OCI-LY1 (cell line): ENCODE results near the gene APH1B.
A peak's percentile ranks its signal among the peaks of the same experiment; 100 is the strongest.

ENCODE experiments used
- H2AFZ ChIP-seq: fragments of 200-600 bp; sonication (generic), shearing (Covaris generic); 2 replicates; pipeline ENCODE4 v1.6.0; 2014; ENCODE audit warnings: antibody characterized with exemption, mild to moderate bottlenecking, low read length
- H3F3A ChIP-seq: fragments of 200-600 bp; sonication (generic), shearing (Covaris generic); 2 replicates; pipeline ENCODE4 v1.6.0; 2014; ENCODE audit warnings: mild to moderate bottlenecking, antibody characterized with exemption, low read length, moderate library complexity; ENCODE audit not compliant: insufficient read depth
- H3K27ac ChIP-seq: fragments of 200-600 bp; sonication (generic); 2 replicates; pipeline ENCODE4 v1.5.1; 2014; ENCODE audit warnings: low read length, mixed run types, mild to moderate bottlenecking, low read depth; ENCODE audit not compliant: poor library complexity, severe bottlenecking
- H3K27me3 ChIP-seq: fragments of 200-600 bp; sonication (generic); 2 replicates; pipeline ENCODE4 v1.6.0; 2014; ENCODE audit warnings: antibody characterized with exemption, mild to moderate bottlenecking, low read length, moderate library complexity; ENCODE audit not compliant: insufficient read depth
- H3K36me3 ChIP-seq: fragments of 200-600 bp; sonication (generic); 2 replicates; pipeline ENCODE4 v1.6.1; 2014; ENCODE audit warnings: mild to moderate bottlenecking, antibody characterized with exemption, low read length, moderate library complexity, mixed read lengths; ENCODE audit not compliant: insufficient read depth
- H3K4me1 ChIP-seq: fragments of 200-600 bp; sonication (generic); 2 replicates; pipeline ENCODE4 v1.5.1; 2014; ENCODE audit warnings: mild to moderate bottlenecking, low read length, moderate library complexity; ENCODE audit not compliant: insufficient read depth, severe bottlenecking
- H3K4me2 ChIP-seq: fragments of 200-600 bp; sonication (generic), shearing (Covaris generic); 2 replicates; pipeline ENCODE4 v1.6.1; 2014; ENCODE audit warnings: low read length
- H3K4me3 ChIP-seq: fragments of 200-600 bp; sonication (generic); 2 replicates; pipeline ENCODE4 v1.5.1; 2014; ENCODE audit warnings: low read length, low read depth, mild to moderate bottlenecking, mixed read lengths; ENCODE audit not compliant: poor library complexity, severe bottlenecking
- H3K79me2 ChIP-seq: fragments of 200-600 bp; shearing (Covaris generic); 2 replicates; pipeline ENCODE4 v1.6.1; 2016; ENCODE audit warnings: mixed run types, low read length, mixed read lengths; ENCODE audit not compliant: insufficient read depth
- H3K9ac ChIP-seq: fragments of 200-600 bp; sonication (generic), shearing (Covaris generic); 2 replicates; pipeline ENCODE4 v1.6.1; 2014; ENCODE audit warnings: mild to moderate bottlenecking, low read length, mixed read lengths
- H3K9me2 ChIP-seq: fragments of 200-600 bp; sonication (generic), shearing (Covaris generic); 2 replicates; pipeline ENCODE4 v1.6.1; 2014; ENCODE audit warnings: low read depth, mild to moderate bottlenecking, low read length, mixed read lengths
- H3K9me3 ChIP-seq: fragments of 200-600 bp; shearing (Covaris generic); 2 replicates; pipeline ENCODE4 v1.6.1; 2014; ENCODE audit warnings: low read length, mixed read lengths
- H4K20me1 ChIP-seq: fragments of 200-600 bp; sonication (generic), shearing (Covaris generic); 2 replicates; pipeline ENCODE4 v1.6.0; 2016; ENCODE audit warnings: mild to moderate bottlenecking, low read length; ENCODE audit not compliant: insufficient read depth
- EZH2 ChIP-seq: fragments of 200-600 bp; sonication (generic), shearing (Covaris generic); IDR thresholded peaks from 2 replicates; pipeline ENCODE4 v1.8.0; 2017; ENCODE audit warnings: borderline replicate concordance, mixed run types, mild to moderate bottlenecking, antibody characterized with exemption, low read length, moderate library complexity, mixed read lengths
- TF ChIP-seq, protein P1 (sequence below): fragments of 200-600 bp; sonication (generic), shearing (Covaris generic); IDR thresholded peaks from 2 replicates; pipeline ENCODE4 v1.5.1; 2017; ENCODE audit warnings: mild to moderate bottlenecking, antibody characterized with exemption, low read length, moderate library complexity, mixed read lengths

APH1B gene

DNA sequence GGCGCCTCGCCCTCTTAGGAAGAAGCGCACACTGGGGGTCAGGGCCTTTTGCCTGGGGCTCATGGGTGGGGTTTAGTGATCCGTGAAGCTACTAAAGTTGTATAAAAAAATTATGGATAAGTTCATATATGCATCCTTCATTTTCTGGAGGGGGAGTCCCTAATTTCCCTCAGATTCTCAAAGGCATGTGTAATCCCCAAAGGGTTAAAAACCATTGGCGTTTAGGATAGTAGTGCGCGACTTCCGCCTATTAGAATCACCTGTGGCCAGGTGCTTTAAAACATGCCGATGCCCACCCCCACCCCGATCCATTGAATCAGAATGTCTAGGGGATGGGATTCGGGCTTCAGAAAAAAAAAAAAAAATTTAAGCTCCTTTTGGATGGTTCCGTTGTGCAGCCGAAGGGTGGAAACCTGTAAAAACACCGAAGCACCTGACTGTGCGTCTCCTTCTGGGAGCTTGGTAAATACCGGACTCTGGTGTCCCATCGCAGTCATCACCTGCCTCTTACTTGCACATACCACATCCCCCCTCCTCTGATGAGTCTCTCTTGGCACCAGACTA, 570 bp downstream of the APH1B start:
- TF ChIP-seq EZH2 = no peak
- TF ChIP-seq, protein P1, sequence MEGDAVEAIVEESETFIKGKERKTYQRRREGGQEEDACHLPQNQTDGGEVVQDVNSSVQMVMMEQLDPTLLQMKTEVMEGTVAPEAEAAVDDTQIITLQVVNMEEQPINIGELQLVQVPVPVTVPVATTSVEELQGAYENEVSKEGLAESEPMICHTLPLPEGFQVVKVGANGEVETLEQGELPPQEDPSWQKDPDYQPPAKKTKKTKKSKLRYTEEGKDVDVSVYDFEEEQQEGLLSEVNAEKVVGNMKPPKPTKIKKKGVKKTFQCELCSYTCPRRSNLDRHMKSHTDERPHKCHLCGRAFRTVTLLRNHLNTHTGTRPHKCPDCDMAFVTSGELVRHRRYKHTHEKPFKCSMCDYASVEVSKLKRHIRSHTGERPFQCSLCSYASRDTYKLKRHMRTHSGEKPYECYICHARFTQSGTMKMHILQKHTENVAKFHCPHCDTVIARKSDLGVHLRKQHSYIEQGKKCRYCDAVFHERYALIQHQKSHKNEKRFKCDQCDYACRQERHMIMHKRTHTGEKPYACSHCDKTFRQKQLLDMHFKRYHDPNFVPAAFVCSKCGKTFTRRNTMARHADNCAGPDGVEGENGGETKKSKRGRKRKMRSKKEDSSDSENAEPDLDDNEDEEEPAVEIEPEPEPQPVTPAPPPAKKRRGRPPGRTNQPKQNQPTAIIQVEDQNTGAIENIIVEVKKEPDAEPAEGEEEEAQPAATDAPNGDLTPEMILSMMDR = no peak
- Histone ChIP-seq H3K9me2 (no peaks in the 10 kb centered on the region), H3K27me3 (no peaks in the 10 kb centered on the region), H3K27ac (peak overlapping the region; percentile 56), H3K9me3 (no peaks in the 10 kb centered on the region), H3K4me3 (peak overlapping the region; percentile 99), H3K4me1 (peaks cover 27% of the 10 kb centered on the region), H3K4me2 (peak overlapping the region; percentile 96), H3K36me3 (peaks cover 17% of the 10 kb centered on the region; the same call in 1 of the 2 replicates), H3K79me2 (no peaks in the 10 kb centered on the region), H4K20me1 (no peaks in the 10 kb centered on the region), H3F3A (0 out of 2 replicates have a peak, but pooled peaks cover 3% of the 10 kb centered on the region), H3K9ac (peak overlapping the region; percentile 97), H2AFZ (peak overlapping the region; percentile 92)

DNA sequence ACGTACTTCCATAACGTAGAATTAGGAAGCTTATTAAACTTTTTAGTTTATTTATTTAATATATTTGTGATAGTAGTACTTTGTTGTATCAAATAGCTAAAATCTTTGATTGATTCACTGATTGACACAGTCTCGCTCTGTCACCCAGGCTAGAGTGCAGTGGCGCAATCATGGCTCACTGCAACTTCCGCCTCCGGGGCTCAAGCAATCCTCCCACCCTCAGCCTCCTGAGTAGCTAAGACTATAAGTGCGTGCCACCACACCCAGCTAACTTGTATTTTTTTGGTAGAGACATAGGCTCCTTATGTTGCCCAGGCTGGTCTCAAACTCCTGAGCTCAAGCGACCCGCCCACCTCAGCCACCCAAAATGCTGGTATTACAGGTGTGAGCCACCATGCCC, 5.7 kb downstream of the APH1B start:
- Histone ChIP-seq H3K9me2 (no peaks in the 10 kb centered on the region), H3K4me3 (no peak overlapping the region), H3K27ac (no peak overlapping the region), H3K4me1 (peaks cover 15% of the 10 kb centered on the region), H3K36me3 (peaks cover 31% of the 10 kb centered on the region), H3K4me2 (no peak overlapping the region), H4K20me1 (no peaks in the 10 kb centered on the region), H3K9me3 (no peaks in the 10 kb centered on the region), H3K27me3 (no peaks in the 10 kb centered on the region), H3K79me2 (no peaks in the 10 kb centered on the region), H3F3A (0 out of 2 replicates have a peak, but pooled peaks cover 3% of the 10 kb centered on the region), H2AFZ (no peak overlapping the region), H3K9ac (no peak overlapping the region)
- TF ChIP-seq, protein P1 = no peak

DNA sequence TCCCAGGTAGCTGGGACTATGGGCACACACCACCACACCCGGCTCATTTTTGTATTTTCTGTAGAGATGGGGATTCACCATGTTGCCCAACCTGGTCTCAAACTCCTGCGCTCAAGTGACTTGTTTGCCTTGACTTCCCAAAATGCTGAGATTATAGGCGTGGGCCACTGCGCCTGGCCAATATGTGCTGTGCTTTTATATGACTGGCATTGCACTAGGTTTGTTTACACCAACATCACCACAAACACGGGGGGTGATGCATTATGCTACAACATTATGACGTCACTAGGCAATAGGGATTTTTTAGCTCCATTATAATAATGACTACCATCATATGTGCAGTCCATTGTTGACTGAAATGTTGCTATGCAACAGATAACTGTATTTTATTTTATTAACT, 6.9 kb downstream of the APH1B start:
- H3K27ac ChIP-seq = no peak overlapping the region
- H3K4me2 ChIP-seq = no peak overlapping the region
- TF ChIP-seq, protein P1 = no peak
- no peak for TF ChIP-seq EZH2
- H3K9ac ChIP-seq = no peak overlapping the region
- no peaks in the 10 kb centered on the region for H3K9me3 ChIP-seq
- H3K79me2 ChIP-seq = no peaks in the 10 kb centered on the region
- no peak overlapping the region for H2AFZ ChIP-seq
- no peaks in the 10 kb centered on the region for H3K9me2 ChIP-seq
- H3K4me3 ChIP-seq = no peak overlapping the region
- peaks cover 8% of the 10 kb centered on the region for H3K4me1 ChIP-seq
- H3K36me3 ChIP-seq = peaks cover 28% of the 10 kb centered on the region
- H4K20me1 ChIP-seq = no peaks in the 10 kb centered on the region
- H3F3A ChIP-seq = 0 out of 2 replicates have a peak, but pooled peaks cover 3% of the 10 kb centered on the region
- no peaks in the 10 kb centered on the region for H3K27me3 ChIP-seq
